CD4-positive, alpha-beta T cell treated with Interleukin-6 at 100 ng/mL for 8 hours (primary cell): ENCODE data around the gene CFAP221.

Source experiments
- DNase-seq: peaks from one replicate; pipeline ENCODE4 v3.0.0-alpha.2; 2020; ENCODE audit warnings: mixed read lengths, low spot score

CFAP221 gene

GRCh38 chr2:119544075-119544938 is at the start of gene CFAP221:
Gene CFAP221, plus strand, starts transcription at chr2:119544449. Its CDS starts 1,683 bp downstream, at chr2:119546132.
- no peak for DNase-seq

- no peak for DNase-seq
Observed at GRCh38 chr2:119495948-119496347, 48.3 kb upstream of the CFAP221 start.

GRCh38 chr2:119496682-119497081 is 47.6 kb upstream of the CFAP221 start:
- no peak for DNase-seq

GRCh38 chr2:119508756-119509155 is 35.5 kb upstream of the CFAP221 start:
- no peak for DNase-seq

GRCh38 chr2:119511989-119512388 is 32.3 kb upstream of the CFAP221 start:
- no peak for DNase-seq

GRCh38 chr2:119512946-119513345 is 31.3 kb upstream of the CFAP221 start:
- no peak for DNase-seq

- DNase-seq: no peak
Observed at GRCh38 chr2:119513832-119514231, 30.4 kb upstream of the CFAP221 start.

GRCh38 chr2:119516121-119516520 is 28.1 kb upstream of the CFAP221 start:
- DNase-seq: no peak

GRCh38 chr2:119517433-119517832 is 26.8 kb upstream of the CFAP221 start:
- peak; percentile 7 for DNase-seq

- DNase-seq: no peak
Observed at GRCh38 chr2:119518401-119519056, 25.7 kb upstream of the CFAP221 start.

GRCh38 chr2:119519057-119519408 is 25.2 kb upstream of the CFAP221 start:
- no peak for DNase-seq

GRCh38 chr2:119520696-119521432 is 23.4 kb upstream of the CFAP221 start:
- no peak for DNase-seq

- DNase-seq: no peak
Observed at GRCh38 chr2:119521433-119522050, 22.7 kb upstream of the CFAP221 start.

GRCh38 chr2:119522671-119523070 is 21.6 kb upstream of the CFAP221 start:
- DNase-seq: no peak

GRCh38 chr2:119523383-119523951 is 20.8 kb upstream of the CFAP221 start:
- no peak for DNase-seq

- DNase-seq: no peak
Observed at GRCh38 chr2:119523952-119524694, 20.1 kb upstream of the CFAP221 start, which contains the start of gene SCTR. Gene SCTR, minus strand, starts transcription at chr2:119524483. Its CDS starts 257 bp downstream, at chr2:119524226.

GRCh38 chr2:119525614-119526013 is 18.6 kb upstream of the CFAP221 start:
- no peak for DNase-seq

GRCh38 chr2:119527999-119528398 is 16.2 kb upstream of the CFAP221 start:
- no peak for DNase-seq

GRCh38 chr2:119531292-119531691 is 13.0 kb upstream of the CFAP221 start:
- DNase-seq: no peak

- no peak for DNase-seq
Observed at GRCh38 chr2:119533560-119533959, 10.7 kb upstream of the CFAP221 start.

GRCh38 chr2:119536211-119536610 is 8.0 kb upstream of the CFAP221 start:
- DNase-seq: no peak
